Body of pancreas (tissue), 4 donors: Measurements from ENCODE around the gene GIGYF1. TPM values are rescaled to one million over a fixed set of nuclear protein-coding genes. Genes with fewer than 3 reads are reported as not detected.
"Not testable (repeated sequence)": the region's sequence is repeated elsewhere in the genome, so short reads cannot be mapped to it uniquely, and the experiment has no call there.

Experiments
- ATAC-seq: fragments of 150-250 bp; one replicate; pipeline ENCODE4 v1.9.1; 2016
- DNase-seq, 4 donors: peaks; one replicate each; pipeline ENCODE4 v3.0.0-alpha.2; 2019
- H3K27ac ChIP-seq, 4 donors: fragments of 200-600 bp; sonication (generic); 1 replicate in 3 of 4; 2 replicates in 1 of 4; pipeline versions ENCODE4 v1.5.1 to v1.6.1; 2016 to 2019; ENCODE audit warnings: mild to moderate bottlenecking in 1 of 4, mixed read lengths in 1 of 4, moderate library complexity in 1 of 4
- H3K27me3 ChIP-seq, 2 donors: fragments of 200-600 bp; sonication (generic); one replicate each; pipeline ENCODE4 v1.6.0; 2016; ENCODE audit warnings: mild to moderate bottlenecking in 1 of 2
- H3K36me3 ChIP-seq, 2 donors: fragments of 200-600 bp; sonication (generic); replicated peaks in 1 of 2; 2 replicates each; pipeline ENCODE4 v1.5.1; 2016; ENCODE audit warnings: low read depth in 2 of 2; ENCODE audit not compliant: insufficient read depth in 1 of 2
- H3K4me1 ChIP-seq: fragments of 200-600 bp; sonication (generic); one replicate; pipeline ENCODE4 v1.6.0; 2016
- H3K4me3 ChIP-seq, 2 donors: fragments of 200-600 bp; sonication (generic); 1 replicate in 1 of 2; 2 replicates in 1 of 2; pipeline ENCODE4 v1.5.1; 2016 to 2019
- H3K9me3 ChIP-seq, 3 donors: fragments of 200-600 bp; sonication (generic); 1 replicate in 2 of 3; 2 replicates in 1 of 3; pipeline ENCODE4 v1.5.1; 2016
- POLR2A ChIP-seq, 3 donors: fragments of 450-650 bp; IDR thresholded peaks; one replicate each; pipeline ENCODE4 v1.6.1; 2016; ENCODE audit warnings: antibody characterized with exemption in 3 of 3, mild to moderate bottlenecking in 2 of 3
- WGBS, 2 donors: methylation state at CpG; one replicate each; pipeline ENCODE4 v1.1.5; 2017; 5-methylcytosine and 5-hydroxymethylcytosine counted together
- intact Hi-C: fragments of 100-400 bp; cut with DNase I; formaldehyde crosslinking; loops from one replicate; pipeline ENCODE4 v1.15.1; 2023
- total RNA-seq, 2 donors: library from RNA; depleted of rRNA; stranded (reverse); fragments of >200 nt; gene quantifications; one replicate each; pipeline ENCODE4 v1.1.0, GENCODE V29; 2016
- TF ChIP-seq, protein P1 (sequence below), 7 experiments: fragments of 450-650 bp in 4 of 7; fragments of 200-600 bp in 3 of 7; sonication (generic) in 3 of 7; IDR thresholded peaks; one replicate each; pipeline ENCODE4 v1.5.1; 2016 to 2019; ENCODE audit warnings: antibody characterized with exemption in 7 of 7

The GIGYF1 gene
- total RNA-seq, 2 donors from 2014 or later: 25.2 to 49.4 TPM

- WGBS, 2 donors: 78% methylated on average over 16 of the region's 16 CpGs
- TF ChIP-seq, protein P1, sequence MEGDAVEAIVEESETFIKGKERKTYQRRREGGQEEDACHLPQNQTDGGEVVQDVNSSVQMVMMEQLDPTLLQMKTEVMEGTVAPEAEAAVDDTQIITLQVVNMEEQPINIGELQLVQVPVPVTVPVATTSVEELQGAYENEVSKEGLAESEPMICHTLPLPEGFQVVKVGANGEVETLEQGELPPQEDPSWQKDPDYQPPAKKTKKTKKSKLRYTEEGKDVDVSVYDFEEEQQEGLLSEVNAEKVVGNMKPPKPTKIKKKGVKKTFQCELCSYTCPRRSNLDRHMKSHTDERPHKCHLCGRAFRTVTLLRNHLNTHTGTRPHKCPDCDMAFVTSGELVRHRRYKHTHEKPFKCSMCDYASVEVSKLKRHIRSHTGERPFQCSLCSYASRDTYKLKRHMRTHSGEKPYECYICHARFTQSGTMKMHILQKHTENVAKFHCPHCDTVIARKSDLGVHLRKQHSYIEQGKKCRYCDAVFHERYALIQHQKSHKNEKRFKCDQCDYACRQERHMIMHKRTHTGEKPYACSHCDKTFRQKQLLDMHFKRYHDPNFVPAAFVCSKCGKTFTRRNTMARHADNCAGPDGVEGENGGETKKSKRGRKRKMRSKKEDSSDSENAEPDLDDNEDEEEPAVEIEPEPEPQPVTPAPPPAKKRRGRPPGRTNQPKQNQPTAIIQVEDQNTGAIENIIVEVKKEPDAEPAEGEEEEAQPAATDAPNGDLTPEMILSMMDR (IDR thresholded peaks at IDR 0.05): no peak
- H3K36me3 ChIP-seq: no peaks in the 10 kb centered on the region
- intact Hi-C loops: no loop called here
- ATAC-seq (no peak), DNase-seq (no peak)
- no peaks in the 10 kb centered on the region for H3K9me3 ChIP-seq
- H3K27me3 ChIP-seq: no peaks in the 10 kb centered on the region
- H3K4me3 ChIP-seq: no peak overlapping the region
- H3K4me1 ChIP-seq: no peaks in the 10 kb centered on the region
- H3K27ac ChIP-seq: no peak overlapping the region
Observed at GRCh38 chr7:100667331-100668068, 26.6 kb downstream of the GIGYF1 start.

- no peaks in the 10 kb centered on the region for H3K27me3 ChIP-seq
- no peak for TF ChIP-seq POLR2A (IDR thresholded peaks at IDR 0.05)
- TF ChIP-seq, protein P1 (IDR thresholded peaks at IDR 0.05): no peak
- no peaks in the 10 kb centered on the region for H3K4me1 ChIP-seq
- WGBS, 2 donors: 94 to 97% methylated on average over 5 of the region's 5 CpGs
- intact Hi-C loops: no loop called here
- ATAC-seq (no peak), DNase-seq (no peak)
- no peak overlapping the region for H3K27ac ChIP-seq
- H3K4me3 ChIP-seq: no peak overlapping the region
- H3K9me3 ChIP-seq: no peaks in the 10 kb centered on the region
- H3K36me3 ChIP-seq: no peaks in the 10 kb centered on the region
Observed at GRCh38 chr7:100665168-100665726, 28.8 kb downstream of the GIGYF1 start.

GRCh38 chr7:100662194-100662776 lies 31.8 kb downstream of the GIGYF1 start:
- H3K4me3 ChIP-seq, H3K4me1 ChIP-seq, H3K27ac ChIP-seq, H3K36me3 ChIP-seq, H3K9me3 ChIP-seq, intact Hi-C loops, H3K27me3 ChIP-seq, ATAC-seq: not testable (repeated sequence)
- DNase-seq: peak in 1 of 4 donors; percentile 45
- WGBS, 2 donors: 70 to 72% methylated on average over 11 to 12 of the region's 12 CpGs

- DNase-seq (peak; percentile 59 to 72 (median 69)), ATAC-seq (peak; percentile 78)
- WGBS, 2 donors: 7 to 8% methylated on average over 21 to 63 of the region's 63 CpGs
- TF ChIP-seq, protein P1 (IDR thresholded peaks at IDR 0.05): no peak
- peak in 1 of 3 donors; percentile 10 for TF ChIP-seq POLR2A (IDR thresholded peaks at IDR 0.05)
- Histone ChIP-seq H3K36me3 (no peaks in the 10 kb centered on the region), H3K4me3 (no peak within 1 kb of the TSS), H3K9me3 (no peaks in the 10 kb centered on the region), H3K27me3 (peaks cover 0 to 19% of the 10 kb centered on the region in 2 donors), H3K27ac (no peak within 1 kb of the TSS), H3K4me1 (peaks cover 9% of the 10 kb centered on the region)
- intact Hi-C loops: no loop called here
Observed at GRCh38 chr7:100655908-100656674, 38.0 kb downstream of the GIGYF1 start, which contains the start of gene ACTL6B. TSS of gene ACTL6B (minus strand) at chr7:100656448. CDS start at chr7:100656354, 94 bp downstream.
